HG03103 (cell line): ENCODE measurements around the gene GRAMD1C.

ENCODE experiments used
- ATAC-seq: cut with Tn5 transposase; IDR thresholded peaks from one replicate; pipeline ENCODE4 v1.9.1; 2021; ENCODE audit warnings: low read depth; ENCODE audit not compliant: unreplicated experiment

GRAMD1C gene

GRCh38 chr3:113947372-113948014 is 108.9 kb downstream of the GRAMD1C start, which contains the start of gene ZDHHC23:
Gene ZDHHC23 (plus strand): TSS chr3:113948013. CDS start chr3:113948803, 790 bp downstream.
- ATAC-seq, result peak; percentile 67

- ATAC-seq, result peak; percentile 44
These were observed 109.7 kb downstream of the GRAMD1C start for GRCh38 chr3:113948015-113948917.

- ATAC-seq, result no peak
These were observed 114.3 kb downstream of the GRAMD1C start for GRCh38 chr3:113952921-113953320.

- ATAC-seq, result no peak
These were observed 115.1 kb downstream of the GRAMD1C start for GRCh38 chr3:113953677-113954076.

- ATAC-seq, result no peak
These were observed 115.6 kb downstream of the GRAMD1C start for GRCh38 chr3:113954091-113954685.

- no peak for ATAC-seq
These were observed 125.3 kb downstream of the GRAMD1C start for GRCh38 chr3:113963879-113964278.

- no peak for ATAC-seq
These were observed 127.6 kb downstream of the GRAMD1C start for GRCh38 chr3:113966172-113966571.

- no peak for ATAC-seq
These were observed 130.4 kb downstream of the GRAMD1C start for GRCh38 chr3:113968986-113969385.

- no peak for ATAC-seq
These were observed 139.2 kb downstream of the GRAMD1C start for GRCh38 chr3:113977822-113978221.

GRCh38 chr3:113979916-113980315 is 141.3 kb downstream of the GRAMD1C start:
- ATAC-seq, result no peak

GRCh38 chr3:113981803-113982202 is 143.2 kb downstream of the GRAMD1C start:
- ATAC-seq, result no peak

- no peak for ATAC-seq
These were observed 145.0 kb downstream of the GRAMD1C start for GRCh38 chr3:113983544-113983943.

GRCh38 chr3:113985541-113985940 is 147.0 kb downstream of the GRAMD1C start:
- ATAC-seq, result peak; percentile 86
